ENCODE results near the gene ADAM19.

- TF ChIP-seq, protein P1, sequence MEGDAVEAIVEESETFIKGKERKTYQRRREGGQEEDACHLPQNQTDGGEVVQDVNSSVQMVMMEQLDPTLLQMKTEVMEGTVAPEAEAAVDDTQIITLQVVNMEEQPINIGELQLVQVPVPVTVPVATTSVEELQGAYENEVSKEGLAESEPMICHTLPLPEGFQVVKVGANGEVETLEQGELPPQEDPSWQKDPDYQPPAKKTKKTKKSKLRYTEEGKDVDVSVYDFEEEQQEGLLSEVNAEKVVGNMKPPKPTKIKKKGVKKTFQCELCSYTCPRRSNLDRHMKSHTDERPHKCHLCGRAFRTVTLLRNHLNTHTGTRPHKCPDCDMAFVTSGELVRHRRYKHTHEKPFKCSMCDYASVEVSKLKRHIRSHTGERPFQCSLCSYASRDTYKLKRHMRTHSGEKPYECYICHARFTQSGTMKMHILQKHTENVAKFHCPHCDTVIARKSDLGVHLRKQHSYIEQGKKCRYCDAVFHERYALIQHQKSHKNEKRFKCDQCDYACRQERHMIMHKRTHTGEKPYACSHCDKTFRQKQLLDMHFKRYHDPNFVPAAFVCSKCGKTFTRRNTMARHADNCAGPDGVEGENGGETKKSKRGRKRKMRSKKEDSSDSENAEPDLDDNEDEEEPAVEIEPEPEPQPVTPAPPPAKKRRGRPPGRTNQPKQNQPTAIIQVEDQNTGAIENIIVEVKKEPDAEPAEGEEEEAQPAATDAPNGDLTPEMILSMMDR (conservative IDR thresholded peaks at IDR 0.05; ENCODE audit: low read depth in 2 of 2), result no peak
- TF ChIP-seq EZH2 (IDR thresholded peaks at IDR 0.05; ENCODE audit: low read depth, unreplicated experiment), result no peak
- TF ChIP-seq, protein P2, sequence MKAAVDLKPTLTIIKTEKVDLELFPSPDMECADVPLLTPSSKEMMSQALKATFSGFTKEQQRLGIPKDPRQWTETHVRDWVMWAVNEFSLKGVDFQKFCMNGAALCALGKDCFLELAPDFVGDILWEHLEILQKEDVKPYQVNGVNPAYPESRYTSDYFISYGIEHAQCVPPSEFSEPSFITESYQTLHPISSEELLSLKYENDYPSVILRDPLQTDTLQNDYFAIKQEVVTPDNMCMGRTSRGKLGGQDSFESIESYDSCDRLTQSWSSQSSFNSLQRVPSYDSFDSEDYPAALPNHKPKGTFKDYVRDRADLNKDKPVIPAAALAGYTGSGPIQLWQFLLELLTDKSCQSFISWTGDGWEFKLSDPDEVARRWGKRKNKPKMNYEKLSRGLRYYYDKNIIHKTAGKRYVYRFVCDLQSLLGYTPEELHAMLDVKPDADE (IDR thresholded peaks at IDR 0.05), result no peak
- no peak for TF ChIP-seq CREB1 (CRISPR knock-in tag; IDR thresholded peaks at IDR 0.05; ENCODE audit: low read depth)
- TF ChIP-seq, protein P3, sequence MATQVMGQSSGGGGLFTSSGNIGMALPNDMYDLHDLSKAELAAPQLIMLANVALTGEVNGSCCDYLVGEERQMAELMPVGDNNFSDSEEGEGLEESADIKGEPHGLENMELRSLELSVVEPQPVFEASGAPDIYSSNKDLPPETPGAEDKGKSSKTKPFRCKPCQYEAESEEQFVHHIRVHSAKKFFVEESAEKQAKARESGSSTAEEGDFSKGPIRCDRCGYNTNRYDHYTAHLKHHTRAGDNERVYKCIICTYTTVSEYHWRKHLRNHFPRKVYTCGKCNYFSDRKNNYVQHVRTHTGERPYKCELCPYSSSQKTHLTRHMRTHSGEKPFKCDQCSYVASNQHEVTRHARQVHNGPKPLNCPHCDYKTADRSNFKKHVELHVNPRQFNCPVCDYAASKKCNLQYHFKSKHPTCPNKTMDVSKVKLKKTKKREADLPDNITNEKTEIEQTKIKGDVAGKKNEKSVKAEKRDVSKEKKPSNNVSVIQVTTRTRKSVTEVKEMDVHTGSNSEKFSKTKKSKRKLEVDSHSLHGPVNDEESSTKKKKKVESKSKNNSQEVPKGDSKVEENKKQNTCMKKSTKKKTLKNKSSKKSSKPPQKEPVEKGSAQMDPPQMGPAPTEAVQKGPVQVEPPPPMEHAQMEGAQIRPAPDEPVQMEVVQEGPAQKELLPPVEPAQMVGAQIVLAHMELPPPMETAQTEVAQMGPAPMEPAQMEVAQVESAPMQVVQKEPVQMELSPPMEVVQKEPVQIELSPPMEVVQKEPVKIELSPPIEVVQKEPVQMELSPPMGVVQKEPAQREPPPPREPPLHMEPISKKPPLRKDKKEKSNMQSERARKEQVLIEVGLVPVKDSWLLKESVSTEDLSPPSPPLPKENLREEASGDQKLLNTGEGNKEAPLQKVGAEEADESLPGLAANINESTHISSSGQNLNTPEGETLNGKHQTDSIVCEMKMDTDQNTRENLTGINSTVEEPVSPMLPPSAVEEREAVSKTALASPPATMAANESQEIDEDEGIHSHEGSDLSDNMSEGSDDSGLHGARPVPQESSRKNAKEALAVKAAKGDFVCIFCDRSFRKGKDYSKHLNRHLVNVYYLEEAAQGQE (IDR thresholded peaks at IDR 0.05; ENCODE audit: unreplicated experiment), result no peak
- no peak for TF ChIP-seq ZNF114 (CRISPR knock-in tag; IDR thresholded peaks at IDR 0.05)
- no peak for TF ChIP-seq POLR2AphosphoS5 (IDR thresholded peaks at IDR 0.05; ENCODE audit: low read depth)
- TF ChIP-seq EZH2phosphoT487 (IDR thresholded peaks at IDR 0.05; ENCODE audit: unreplicated experiment), result no peak
- TF ChIP-seq NANOG (IDR thresholded peaks at IDR 0.05; ENCODE audit: borderline replicate concordance), result no peak
- TF ChIP-seq JUNB (IDR thresholded peaks at IDR 0.05; ENCODE audit: unreplicated experiment), result no peak
These were observed 64.9 kb downstream of the ADAM19 start for GRCh38 chr5:157510682-157511081.

Measured in GM23338 (cell line).